IMR-90 (cell line): ENCODE measurements around the gene MAFB. TPM values are rescaled to one million over a fixed set of nuclear protein-coding genes. Genes with fewer than 3 reads are reported as not detected.

Experiments
- ATAC-seq: fragments of 200-7000 bp; cut with Tn5 transposase; 2 replicates; pipeline ENCODE4 v1.9.1; 2020; ENCODE audit warnings: low read depth, mild to moderate bottlenecking, moderate library complexity
- BruUV-seq: library from RNA; stranded (reverse); fragments of 400-500 nt; replicated peaks from 2 replicates; lab custom pipeline; 2021; lab: Mats Ljungman, UMichigan
- CTCF ChIA-PET: fragments of 300-600 bp; formaldehyde crosslinking; extraction: SDS; loops from one replicate; lab custom pipeline; 2021; ENCODE audit warnings: antibody characterized with exemption; lab: Yijun Ruan, JAX
- POLR2A ChIA-PET: fragments of 300-600 bp; sonication (Branson Sonifier 250); formaldehyde crosslinking; loops from one replicate; lab custom pipeline; 2022; ENCODE audit warnings: antibody characterized with exemption; ENCODE audit not compliant: unreplicated experiment; lab: Charles Lee
- DNase-seq: peaks from one replicate; pipeline ENCODE4 v3.0.0; 2013
- H2AFZ ChIP-seq: replicated peaks from 2 replicates; pipeline ENCODE3; 2013; ENCODE audit warnings: low read length, mild to moderate bottlenecking; ENCODE audit not compliant: poor library complexity
- H2AK5ac ChIP-seq: 2 replicates; pipeline ENCODE4 v1.6.1; 2013; ENCODE audit warnings: low read depth, low read length, inconsistent platforms
- H2AK9ac ChIP-seq: replicated peaks from 2 replicates; pipeline ENCODE3; 2013; ENCODE audit warnings: mild to moderate bottlenecking, low read depth, low read length, moderate library complexity; ENCODE audit not compliant: poor library complexity
- H2BK120ac ChIP-seq: 2 replicates; pipeline ENCODE4 v1.6.1; 2013; ENCODE audit warnings: low read depth, low read length, inconsistent platforms
- H2BK15ac ChIP-seq: 3 replicates; pipeline ENCODE4 v1.6.1; 2013; ENCODE audit warnings: low read depth, low read length, inconsistent platforms
- H2BK20ac ChIP-seq: 2 replicates; pipeline ENCODE4 v1.6.1; 2013; ENCODE audit warnings: low read depth, mild to moderate bottlenecking, inconsistent platforms, low read length, moderate library complexity
- H2BK5ac ChIP-seq: 2 replicates; pipeline ENCODE4 v1.6.1; 2013; ENCODE audit warnings: mild to moderate bottlenecking, low read depth, low read length, inconsistent platforms; ENCODE audit not compliant: poor library complexity, severe bottlenecking
- H3K14ac ChIP-seq: replicated peaks from 2 replicates; pipeline ENCODE4 v1.6.1; 2013; ENCODE audit warnings: low read depth, low read length, inconsistent platforms
- H3K18ac ChIP-seq: 2 replicates; pipeline ENCODE4 v1.6.1; 2013; ENCODE audit warnings: low read depth, low read length, control low read depth
- H3K23ac ChIP-seq: 2 replicates; pipeline ENCODE4 v1.6.1; 2013; ENCODE audit warnings: low read depth, low read length, inconsistent platforms
- H3K27ac ChIP-seq: 2 replicates; pipeline ENCODE4 v1.5.1; 2013; ENCODE audit warnings: mild to moderate bottlenecking, control low read depth, low read length; ENCODE audit not compliant: insufficient read depth
- H3K27me3 ChIP-seq: 2 replicates; pipeline ENCODE4 v1.6.1; 2013; ENCODE audit warnings: low read length; ENCODE audit not compliant: control insufficient read depth, insufficient read depth
- H3K36me3 ChIP-seq: 2 replicates; pipeline ENCODE4 v1.6.1; 2013; ENCODE audit warnings: low read length, mixed read lengths; ENCODE audit not compliant: control insufficient read depth, insufficient read depth
- H3K4ac ChIP-seq: 2 replicates; pipeline ENCODE4 v1.6.1; 2013; ENCODE audit warnings: low read depth, low read length, inconsistent platforms
- H3K4me1 ChIP-seq: 2 replicates; pipeline ENCODE4 v1.6.1; 2013; ENCODE audit warnings: low read length, mixed read lengths; ENCODE audit not compliant: control insufficient read depth, insufficient read depth
- H3K4me2 ChIP-seq: 2 replicates; pipeline ENCODE4 v1.6.1; 2013; ENCODE audit warnings: low read depth, mild to moderate bottlenecking, control low read depth, low read length, moderate library complexity
- H3K4me3 ChIP-seq: 2 replicates; pipeline ENCODE4 v1.5.1; 2013; ENCODE audit warnings: low read depth, mild to moderate bottlenecking, control low read depth, low read length, moderate library complexity; ENCODE audit not compliant: insufficient read depth
- H3K56ac ChIP-seq: 2 replicates; pipeline ENCODE4 v1.6.1; 2013; ENCODE audit warnings: low read length, inconsistent platforms; ENCODE audit not compliant: insufficient read depth; ENCODE audit errors: extremely low read depth
- H3K79me1 ChIP-seq, 2 experiments: 2 replicates each; pipeline ENCODE4 v1.6.1; 2013; ENCODE audit warnings: low read length in 2 of 2, inconsistent platforms in 1 of 2, low read depth in 1 of 2
- H3K9ac ChIP-seq: 2 replicates; pipeline ENCODE4 v1.6.1; 2013; ENCODE audit warnings: low read depth, low read length, control low read depth
- H3K9me1 ChIP-seq: 2 replicates; pipeline ENCODE4 v1.6.1; 2013; ENCODE audit warnings: low read length, inconsistent platforms; ENCODE audit not compliant: insufficient read depth
- H3K9me3 ChIP-seq: 2 replicates; pipeline ENCODE4 v1.6.1; 2013; ENCODE audit warnings: low read length; ENCODE audit not compliant: control insufficient read depth, insufficient read depth
- H4K20me1 ChIP-seq: 2 replicates; pipeline ENCODE4 v1.6.1; 2013; ENCODE audit warnings: low read length, inconsistent platforms; ENCODE audit not compliant: insufficient read depth
- H4K5ac ChIP-seq: 2 replicates; pipeline ENCODE4 v1.6.1; 2013; ENCODE audit warnings: mild to moderate bottlenecking, low read depth, low read length, control low read depth
- H4K8ac ChIP-seq, 2 experiments: 2 replicates each; pipeline ENCODE4 v1.6.1; 2013; ENCODE audit warnings: low read depth in 2 of 2, low read length in 2 of 2, control low read depth in 1 of 2, inconsistent platforms in 1 of 2
- H4K91ac ChIP-seq: 2 replicates; pipeline ENCODE4 v1.6.1; 2013; ENCODE audit warnings: low read depth, low read length, inconsistent platforms; ENCODE audit not compliant: insufficient read depth
- CEBPB ChIP-seq: IDR thresholded peaks from 2 replicates; pipeline ENCODE4 v1.6.1; 2012; ENCODE audit warnings: low read depth, low read length, improper control_type of control experiment
- CHD1 ChIP-seq: IDR thresholded peaks from 2 replicates; pipeline ENCODE4 v1.6.1; 2012; ENCODE audit warnings: low read depth, low read length, improper control_type of control experiment
- CTCF ChIP-seq: conservative IDR thresholded peaks from 2 replicates; pipeline ENCODE4 v1.5.1; 2012; ENCODE audit warnings: mild to moderate bottlenecking, low read depth, low read length, improper control_type of control experiment
- FOS ChIP-seq: fragments of 150-350 bp; IDR thresholded peaks from 2 replicates; pipeline ENCODE4 v1.6.1; 2016; ENCODE audit warnings: low read depth, low read length
- MAFK ChIP-seq: IDR thresholded peaks from 2 replicates; pipeline ENCODE4 v1.6.1; 2012; ENCODE audit warnings: low read depth, low read length, improper control_type of control experiment
- MAZ ChIP-seq: IDR thresholded peaks from 2 replicates; pipeline ENCODE4 v1.6.1; 2012; ENCODE audit warnings: low read depth, mild to moderate bottlenecking, low read length, improper control_type of control experiment, moderate library complexity, borderline replicate concordance
- MXI1 ChIP-seq: IDR thresholded peaks from 2 replicates; pipeline ENCODE4 v1.6.1; 2012; ENCODE audit warnings: low read depth, mild to moderate bottlenecking, low read length, moderate library complexity, borderline replicate concordance
- NFE2L2 ChIP-seq: fragments of 150-350 bp; IDR thresholded peaks from 2 replicates; pipeline ENCODE4 v1.6.1; 2016; ENCODE audit warnings: low read depth, mild to moderate bottlenecking, low read length
- POLR2A ChIP-seq: IDR thresholded peaks from 2 replicates; pipeline ENCODE4 v1.6.1; 2012; ENCODE audit warnings: mild to moderate bottlenecking, low read depth, low read length
- RFX5 ChIP-seq: IDR thresholded peaks from 2 replicates; pipeline ENCODE4 v1.8.0; 2012; ENCODE audit warnings: low read depth, mild to moderate bottlenecking, low read length, moderate library complexity
- SMC3 ChIP-seq: fragments of 150-350 bp; IDR thresholded peaks from 2 replicates; pipeline ENCODE4 v1.6.1; 2016; ENCODE audit warnings: low read depth, mild to moderate bottlenecking, antibody characterized with exemption, low read length, moderate library complexity
- WGBS, 2 experiments: methylation state at CpG; one replicate each; pipeline versions ENCODE4 v1.1.5 to v1.1.7; 2013; ENCODE audit warnings: missing lambda C conversion rate in 2 of 2; ENCODE audit not compliant: insufficient read length in 1 of 2; ENCODE audit errors: extremely low coverage in 2 of 2; 5-methylcytosine and 5-hydroxymethylcytosine counted together
- dilution Hi-C: fragments of 300-500 bp; cut with HindIII; formaldehyde crosslinking; loops from one replicate; pipeline ENCODE4 v1.14.3; 2018; ENCODE audit warnings: low sequenced_read_pairs; ENCODE audit not compliant: unreplicated experiment
- in situ Hi-C: fragments of 300-500 bp; cut with MboI; formaldehyde crosslinking; loops from 3 replicates; pipeline ENCODE4 v1.14.3; 2019; ENCODE audit warnings: low sequenced_read_pairs, inconsistent platforms, mixed read lengths
- intact Hi-C: fragments of 100-400 bp; cut with micrococcal nuclease; formaldehyde crosslinking; loops from 2 replicates; pipeline ENCODE4 v1.10.0; 2022
- polyA plus RNA-seq, 3 experiments: library from polyadenylated mRNA; depleted of rRNA; stranded (reverse); fragments of >200 nt; gene quantifications; 2 replicates each; pipeline ENCODE4 v1.2.3, GENCODE V29; 2012; ENCODE audit warnings: low replicate concordance in 1 of 3
- total RNA-seq: library from RNA; depleted of rRNA; stranded (reverse); fragments of >200 nt; gene quantifications from 2 replicates; pipeline ENCODE4 v1.2.3, GENCODE V29; 2012
- TF ChIP-seq, protein P1 (sequence below): fragments of 150-350 bp; IDR thresholded peaks from 2 replicates; pipeline ENCODE4 v1.6.1; 2017; ENCODE audit warnings: mild to moderate bottlenecking, antibody characterized with exemption, low read length, low read depth

The MAFB gene
- total and polyA plus RNA-seq, 2 of the 4 experiments (the other 2 are of a cell fraction) = 0.07 TPM; not detected in 1

DNA sequence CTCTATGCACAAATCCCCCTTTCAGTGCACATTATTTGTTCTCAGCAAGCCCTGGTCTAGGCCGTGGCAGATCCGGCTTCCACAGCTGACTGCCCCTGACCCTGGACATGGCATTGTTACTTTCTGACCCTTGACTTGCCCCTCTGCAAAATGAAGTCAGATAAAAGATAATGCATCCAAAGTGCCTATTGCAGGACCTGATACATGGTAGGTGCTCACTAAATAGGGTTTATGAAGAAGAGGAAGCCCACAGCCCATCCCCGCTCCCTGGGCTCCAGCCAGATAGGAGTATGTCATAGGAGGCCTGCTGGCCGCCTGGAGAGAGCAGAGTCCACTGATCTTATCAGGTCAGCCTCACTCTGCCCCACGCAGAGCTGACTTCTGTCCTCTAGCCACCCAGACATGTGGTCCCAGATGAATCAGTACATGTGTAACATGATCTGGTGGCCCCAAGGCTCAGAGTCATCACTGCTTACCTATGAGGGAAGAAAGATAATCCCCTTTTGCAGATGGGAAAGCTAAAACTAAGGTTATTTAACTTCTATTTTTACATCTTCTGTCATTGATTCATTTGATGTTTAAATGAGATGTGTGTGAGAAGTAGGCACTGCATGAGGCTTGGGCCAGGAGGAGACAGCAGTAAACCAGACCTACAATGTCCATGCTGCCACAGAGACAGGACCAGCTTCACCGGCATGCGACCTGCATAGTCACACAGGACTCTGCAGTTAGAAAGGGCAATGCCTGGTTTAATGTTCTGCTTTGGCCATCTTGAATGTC, 20.4 kb downstream of the MAFB start:
- no peak for TF ChIP-seq POLR2A
- TF ChIP-seq MAZ = no peak
- no peak for TF ChIP-seq CEBPB
- TF ChIP-seq MAFK = no peak
- TF ChIP-seq MXI1 = no peak
- TF ChIP-seq CHD1 = no peak
- TF ChIP-seq, protein P1, sequence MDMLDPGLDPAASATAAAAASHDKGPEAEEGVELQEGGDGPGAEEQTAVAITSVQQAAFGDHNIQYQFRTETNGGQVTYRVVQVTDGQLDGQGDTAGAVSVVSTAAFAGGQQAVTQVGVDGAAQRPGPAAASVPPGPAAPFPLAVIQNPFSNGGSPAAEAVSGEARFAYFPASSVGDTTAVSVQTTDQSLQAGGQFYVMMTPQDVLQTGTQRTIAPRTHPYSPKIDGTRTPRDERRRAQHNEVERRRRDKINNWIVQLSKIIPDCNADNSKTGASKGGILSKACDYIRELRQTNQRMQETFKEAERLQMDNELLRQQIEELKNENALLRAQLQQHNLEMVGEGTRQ = no peak
- TF ChIP-seq FOS = no peak
- TF ChIP-seq SMC3 = no peak
- no peak for TF ChIP-seq NFE2L2
- no peak for TF ChIP-seq CTCF
- TF ChIP-seq RFX5 = no peak
- Histone ChIP-seq H3K9me1 (peaks cover 4% of the 10 kb centered on the region; the same call in 1 of the 2 replicates), H3K4me2 (no peak overlapping the region), H3K79me1 (no peaks in the 10 kb centered on the region), H3K27me3 (peaks cover 7% of the 10 kb centered on the region; the same call in 1 of the 2 replicates), H2BK5ac (no peak overlapping the region), H2AFZ (no peak overlapping the region), H2AK9ac (no peak overlapping the region), H3K9ac (no peak overlapping the region), H2BK15ac (no peak overlapping the region), H3K14ac (no peak overlapping the region), H3K23ac (no peak overlapping the region), H3K27ac (no peak overlapping the region), H4K20me1 (no peaks in the 10 kb centered on the region), H3K9me3 (no peaks in the 10 kb centered on the region), H3K4me3 (no peak overlapping the region), H2AK5ac (no peak overlapping the region), H3K4ac (no peak overlapping the region), H3K56ac (no peak overlapping the region), H4K91ac (no peak overlapping the region), H3K18ac (no peak overlapping the region), H4K5ac (no peak overlapping the region), H4K8ac (no peak overlapping the region), H2BK20ac (no peak overlapping the region), H2BK120ac (no peak overlapping the region), H3K36me3 (no peaks in the 10 kb centered on the region), H3K4me1 (no peaks in the 10 kb centered on the region)
- intact Hi-C loops (no loop called here), dilution Hi-C loops (no loop called here), in situ Hi-C loops (no loop called here)
- 40% methylated on average over 1 of the region's 7 CpGs; no CpG with 5 or more reads in 1 of the 2 experiments for WGBS, 2 experiments
- no TSS peak for BruUV-seq
- CTCF ChIA-PET = no interaction called here
- no peak for ATAC-seq
- no peak for DNase-seq
- POLR2A ChIA-PET = no interaction called here
